ENCODE measurements around the gene OST4. TPM values are rescaled to one million over a fixed set of nuclear protein-coding genes. Genes with fewer than 3 reads are reported as not detected.
"Not testable (repeated sequence)": the region's sequence is repeated elsewhere in the genome, so short reads cannot be mapped to it uniquely, and the experiment has no call there.

The OST4 gene
- total RNA-seq, 1 donor from 2014 or later, result 395 TPM

- Histone ChIP-seq H3K9ac (ENCODE audit: low read length) (no peak overlapping the region), H3K4me3 (ENCODE audit: insufficient read depth, low read depth, low read length) (no peak overlapping the region), H3K27me3 (ENCODE audit: insufficient read depth, low read length) (no peaks in the 10 kb centered on the region), H2AFZ (ENCODE audit: low read depth, low read length) (no peak overlapping the region), H4K20me1 (ENCODE audit: insufficient read depth, low read length) (no peaks in the 10 kb centered on the region), H3K36me3 (ENCODE audit: insufficient read depth, low read length) (no peaks in the 10 kb centered on the region), H3K9me3 (ENCODE audit: insufficient read depth, low read depth, low read length) (no peaks in the 10 kb centered on the region), H3K4me1 (ENCODE audit: insufficient read depth, low read length) (peaks cover 63% of the 10 kb centered on the region), H3K79me2 (ENCODE audit: insufficient read depth, low read length) (peaks cover 24% of the 10 kb centered on the region), H3K4me2 (ENCODE audit: low read length) (no peak overlapping the region), H3K27ac (ENCODE audit: low read depth, low read length) (no peak overlapping the region)
- no peak overlapping the region for H3K4me3 Mint-ChIP-seq (ENCODE audit: unreplicated experiment)
- peaks cover 1% of the 10 kb centered on the region for H3K36me3 Mint-ChIP-seq (ENCODE audit: low read depth, unreplicated experiment)
- H3K27ac Mint-ChIP-seq (ENCODE audit: unreplicated experiment), result no peak overlapping the region
- H3K27me3 Mint-ChIP-seq (ENCODE audit: low read depth, unreplicated experiment), result peaks cover 4% of the 10 kb centered on the region
- FAIRE-seq, result no peak
- H3K4me1 Mint-ChIP-seq (ENCODE audit: low read depth, unreplicated experiment), result peaks cover 19% of the 10 kb centered on the region
- TF ChIP-seq EZH2 (IDR thresholded peaks at IDR 0.05; ENCODE audit: insufficient read depth, low read length) (no peak), CTCF (IDR thresholded peaks at IDR 0.05; ENCODE audit: insufficient read depth, low read depth, low read length) (no peak)
- no peak for DNase-seq (ENCODE audit: low read depth)
- H3K9me3 Mint-ChIP-seq (ENCODE audit: unreplicated experiment), result no peaks in the 10 kb centered on the region
Observed at GRCh38 chr2:27076323-27076722, 4.9 kb upstream of the OST4 start.

- not testable (repeated sequence) for H3K27ac Mint-ChIP-seq (ENCODE audit: unreplicated experiment); H3K27ac ChIP-seq (ENCODE audit: low read depth, low read length)
- peaks cover 13% of the 10 kb centered on the region for H3K4me1 Mint-ChIP-seq (ENCODE audit: low read depth, unreplicated experiment)
Observed at GRCh38 chr2:27075566-27075871, 4.1 kb upstream of the OST4 start.

GRCh38 chr2:27074738-27075565 is 3.5 kb upstream of the OST4 start:
- no peaks in the 10 kb centered on the region for H3K9me3 ChIP-seq (ENCODE audit: insufficient read depth, low read depth, low read length)
- peaks cover 31% of the 10 kb centered on the region for H3K79me2 ChIP-seq (ENCODE audit: insufficient read depth, low read length)
- H3K4me2 ChIP-seq (ENCODE audit: low read length), result no peak overlapping the region
- H3K27me3 Mint-ChIP-seq (ENCODE audit: low read depth, unreplicated experiment), result peaks cover 4% of the 10 kb centered on the region
- FAIRE-seq (no peak), DNase-seq (ENCODE audit: low read depth) (no peak)
- H4K20me1 ChIP-seq (ENCODE audit: insufficient read depth, low read length), result peaks cover 8% of the 10 kb centered on the region
- H3K27ac ChIP-seq (ENCODE audit: low read depth, low read length), result no peak overlapping the region
- peaks cover 1% of the 10 kb centered on the region for H3K36me3 Mint-ChIP-seq (ENCODE audit: low read depth, unreplicated experiment)
- peaks cover 14% of the 10 kb centered on the region for H3K4me1 Mint-ChIP-seq (ENCODE audit: low read depth, unreplicated experiment)
- no peak overlapping the region for H2AFZ ChIP-seq (ENCODE audit: low read depth, low read length)
- H3K36me3 ChIP-seq (ENCODE audit: insufficient read depth, low read length), result no peaks in the 10 kb centered on the region
- TF ChIP-seq EZH2 (IDR thresholded peaks at IDR 0.05; ENCODE audit: insufficient read depth, low read length) (no peak), CTCF (IDR thresholded peaks at IDR 0.05; ENCODE audit: insufficient read depth, low read depth, low read length) (no peak)
- peak overlapping the region; percentile 54 for H3K4me3 Mint-ChIP-seq (ENCODE audit: unreplicated experiment)
- H3K9me3 Mint-ChIP-seq (ENCODE audit: unreplicated experiment), result no peaks in the 10 kb centered on the region
- no peaks in the 10 kb centered on the region for H3K27me3 ChIP-seq (ENCODE audit: insufficient read depth, low read length)
- peaks cover 58% of the 10 kb centered on the region for H3K4me1 ChIP-seq (ENCODE audit: insufficient read depth, low read length)
- H3K4me3 ChIP-seq (ENCODE audit: insufficient read depth, low read depth, low read length), result no peak overlapping the region
- no peak overlapping the region for H3K9ac ChIP-seq (ENCODE audit: low read length)
- no peak overlapping the region for H3K27ac Mint-ChIP-seq (ENCODE audit: unreplicated experiment)

More at GRCh38 chr2:27075566-27075871, 4.1 kb upstream of the OST4 start:
- not testable (repeated sequence) for H3K27me3 ChIP-seq (ENCODE audit: insufficient read depth, low read length); H2AFZ ChIP-seq (ENCODE audit: low read depth, low read length); H3K4me3 ChIP-seq (ENCODE audit: insufficient read depth, low read depth, low read length); H3K9me3 Mint-ChIP-seq (ENCODE audit: unreplicated experiment); H3K9ac ChIP-seq (ENCODE audit: low read length); H3K27me3 Mint-ChIP-seq (ENCODE audit: low read depth, unreplicated experiment); DNase-seq (ENCODE audit: low read depth); H3K4me2 ChIP-seq (ENCODE audit: low read length); FAIRE-seq; H3K36me3 ChIP-seq (ENCODE audit: insufficient read depth, low read length); H3K36me3 Mint-ChIP-seq (ENCODE audit: low read depth, unreplicated experiment); H3K9me3 ChIP-seq (ENCODE audit: insufficient read depth, low read depth, low read length); H4K20me1 ChIP-seq (ENCODE audit: insufficient read depth, low read length); H3K4me3 Mint-ChIP-seq (ENCODE audit: unreplicated experiment)
- H3K4me1 ChIP-seq (ENCODE audit: insufficient read depth, low read length), result peaks cover 58% of the 10 kb centered on the region
- H3K79me2 ChIP-seq (ENCODE audit: insufficient read depth, low read length), result peaks cover 31% of the 10 kb centered on the region

All from astrocyte (in vitro differentiated cells and primary cell).